Testis (tissue), 2 donors: ENCODE measurements around the gene SH2D4B.

Source experiments
- POLR2A ChIP-seq: fragments of 450-650 bp; IDR thresholded peaks from one replicate; pipeline ENCODE4 v1.6.1; 2017; ENCODE audit warnings: antibody characterized with exemption, mild to moderate bottlenecking, moderate library complexity
- TF ChIP-seq, protein P1 (sequence below), 3 experiments: fragments of 450-650 bp in 2 of 3; fragments of 200-600 bp in 1 of 3; sonication (generic) in 1 of 3; IDR thresholded peaks; one replicate each; pipeline ENCODE4 v1.5.1; 2016 to 2019; ENCODE audit warnings: antibody characterized with exemption in 3 of 3, mild to moderate bottlenecking in 2 of 3, moderate library complexity in 1 of 3

- TF ChIP-seq, protein P1, sequence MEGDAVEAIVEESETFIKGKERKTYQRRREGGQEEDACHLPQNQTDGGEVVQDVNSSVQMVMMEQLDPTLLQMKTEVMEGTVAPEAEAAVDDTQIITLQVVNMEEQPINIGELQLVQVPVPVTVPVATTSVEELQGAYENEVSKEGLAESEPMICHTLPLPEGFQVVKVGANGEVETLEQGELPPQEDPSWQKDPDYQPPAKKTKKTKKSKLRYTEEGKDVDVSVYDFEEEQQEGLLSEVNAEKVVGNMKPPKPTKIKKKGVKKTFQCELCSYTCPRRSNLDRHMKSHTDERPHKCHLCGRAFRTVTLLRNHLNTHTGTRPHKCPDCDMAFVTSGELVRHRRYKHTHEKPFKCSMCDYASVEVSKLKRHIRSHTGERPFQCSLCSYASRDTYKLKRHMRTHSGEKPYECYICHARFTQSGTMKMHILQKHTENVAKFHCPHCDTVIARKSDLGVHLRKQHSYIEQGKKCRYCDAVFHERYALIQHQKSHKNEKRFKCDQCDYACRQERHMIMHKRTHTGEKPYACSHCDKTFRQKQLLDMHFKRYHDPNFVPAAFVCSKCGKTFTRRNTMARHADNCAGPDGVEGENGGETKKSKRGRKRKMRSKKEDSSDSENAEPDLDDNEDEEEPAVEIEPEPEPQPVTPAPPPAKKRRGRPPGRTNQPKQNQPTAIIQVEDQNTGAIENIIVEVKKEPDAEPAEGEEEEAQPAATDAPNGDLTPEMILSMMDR (IDR thresholded peaks at IDR 0.05) = no peak
- TF ChIP-seq POLR2A = no peak
Measured at GRCh38 chr10:80630324-80630723, 92.6 kb downstream of the SH2D4B start.
